SK-N-SH (cell line): Measurements from ENCODE around the gene OAF. TPM values are rescaled to one million over a fixed set of nuclear protein-coding genes. Genes with fewer than 3 reads are reported as not detected.
A peak's percentile ranks its signal among the peaks of the same experiment; 100 is the strongest.

ENCODE experiments used
- CTCF ChIA-PET: fragments of 300-600, 350-600 bp; formaldehyde crosslinking; extraction: SDS; loops from one replicate; lab custom pipeline; 2021; lab: Yijun Ruan, JAX
- POLR2A ChIA-PET: fragments of 350-600 bp; sonication (Branson Sonifier 250); formaldehyde crosslinking; extraction: SDS; loops from one replicate; lab custom pipeline; 2020; ENCODE audit warnings: antibody characterized with exemption, inconsistent platforms; lab: Yijun Ruan, JAX
- DNase-seq: peaks from one replicate; pipeline ENCODE4 v3.0.0; 2012
- H2AFZ ChIP-seq: fragments of 200-600 bp; sonication (generic); 2 replicates; pipeline ENCODE4 v1.8.1; 2016; ENCODE audit warnings: antibody characterized with exemption, mild to moderate bottlenecking, low read depth
- H3F3A ChIP-seq: fragments of 200-600 bp; sonication (generic); replicated peaks from 2 replicates; pipeline ENCODE3; 2016; ENCODE audit warnings: antibody characterized with exemption, mild to moderate bottlenecking; ENCODE audit not compliant: insufficient read depth
- H3K27ac ChIP-seq, 2 experiments: fragments of 200-500 bp in 1 of 2; fragments of 200-600 bp in 1 of 2; sonication (Bioruptor generic) in 1 of 2; sonication (generic), shearing (Covaris generic) in 1 of 2; 2 replicates each; pipeline versions ENCODE4 v1.5.1 to v1.6.1; 2014 to 2016; ENCODE audit warnings: low read depth in 2 of 2, inconsistent platforms in 1 of 2, low read length in 1 of 2, mild to moderate bottlenecking in 1 of 2, mixed read lengths in 1 of 2
- H3K27me3 ChIP-seq: fragments of 200-600 bp; sonication (generic), shearing (Covaris generic); 2 replicates; pipeline ENCODE4 v1.6.1; 2016; ENCODE audit warnings: mixed run types; ENCODE audit not compliant: insufficient read depth
- H3K36me3 ChIP-seq, 2 experiments: fragments of 200-500 bp in 1 of 2; fragments of 200-600 bp in 1 of 2; sonication (Bioruptor generic) in 1 of 2; sonication (generic) in 1 of 2; replicated peaks in 1 of 2; 2 replicates each; pipeline versions ENCODE3 to v1.5.1; 2014 to 2016; ENCODE audit warnings: low read length in 1 of 2, mild to moderate bottlenecking in 1 of 2; ENCODE audit not compliant: insufficient read depth in 2 of 2, control insufficient read depth in 1 of 2
- H3K4me1 ChIP-seq, 2 experiments: fragments of 200-500 bp in 1 of 2; fragments of 200-600 bp in 1 of 2; sonication (Bioruptor generic) in 1 of 2; sonication (generic), shearing (Covaris generic) in 1 of 2; 2 replicates each; pipeline versions ENCODE4 v1.5.1 to v1.6.1; 2014 to 2016; ENCODE audit warnings: low read depth in 1 of 2, low read length in 1 of 2, mixed run types in 1 of 2; ENCODE audit not compliant: insufficient read depth in 2 of 2, control insufficient read depth in 1 of 2
- H3K4me2 ChIP-seq: fragments of 200-600 bp; sonication (generic), shearing (Covaris generic); 2 replicates; pipeline ENCODE4 v1.6.1; 2017; ENCODE audit warnings: mixed run types
- H3K4me3 ChIP-seq, 2 experiments: fragments of 200-500 bp in 1 of 2; fragments of 200-600 bp in 1 of 2; sonication (Bioruptor generic) in 1 of 2; sonication (generic), shearing (Covaris generic) in 1 of 2; 2 replicates each; pipeline versions ENCODE4 v1.5.1 to v1.8.1; 2014 to 2016; ENCODE audit warnings: low read depth in 2 of 2, inconsistent platforms in 1 of 2, low read length in 1 of 2, mild to moderate bottlenecking in 1 of 2, mixed read lengths in 1 of 2, moderate library complexity in 1 of 2
- H3K79me2 ChIP-seq: fragments of 200-600 bp; sonication (generic); 2 replicates; pipeline ENCODE4 v1.8.1; 2017; ENCODE audit warnings: mild to moderate bottlenecking; ENCODE audit not compliant: insufficient read depth
- H3K9ac ChIP-seq: fragments of 200-600 bp; sonication (generic); 2 replicates; pipeline ENCODE4 v1.6.1; 2017; ENCODE audit warnings: mixed run types
- H3K9me2 ChIP-seq: fragments of 200-600 bp; sonication (generic); 2 replicates; pipeline ENCODE4 v1.6.1; 2017; ENCODE audit warnings: mixed run types
- H3K9me3 ChIP-seq: fragments of 200-600 bp; sonication (generic); 2 replicates; pipeline ENCODE4 v1.6.1; 2017; ENCODE audit warnings: mixed run types, mild to moderate bottlenecking, moderate library complexity
- H4K20me1 ChIP-seq: fragments of 200-600 bp; sonication (generic); 2 replicates; pipeline ENCODE4 v1.6.1; 2017; ENCODE audit warnings: mild to moderate bottlenecking, mixed run types; ENCODE audit not compliant: insufficient read depth
- CHD2 ChIP-seq: fragments of 150-350 bp; IDR thresholded peaks from 2 replicates; pipeline ENCODE4 v1.6.1; 2018; ENCODE audit warnings: low read length; ENCODE audit not compliant: partially characterized antibody
- ELF1 ChIP-seq: IDR thresholded peaks from 2 replicates; pipeline ENCODE4 v1.4.0; 2012
- EP300 ChIP-seq, 2 experiments: IDR thresholded peaks; 2 replicates each; pipeline versions ENCODE4 v1.4.0 to v1.6.1; 2012; ENCODE audit warnings: borderline replicate concordance in 1 of 2, low read depth in 1 of 2, low read length in 1 of 2
- FOXM1 ChIP-seq: IDR thresholded peaks from 2 replicates; pipeline ENCODE4 v1.4.0; 2012; ENCODE audit warnings: low read depth, mild to moderate bottlenecking
- GATA2 ChIP-seq: sonication (generic); formaldehyde crosslinking; IDR thresholded peaks from 2 replicates; pipeline ENCODE4 v1.5.0; 2020; ENCODE audit warnings: mild to moderate bottlenecking, missing genetic modification reagents
- JUND ChIP-seq: IDR thresholded peaks from 2 replicates; pipeline ENCODE4 v1.4.0; 2012
- MXI1 ChIP-seq: IDR thresholded peaks from 2 replicates; pipeline ENCODE4 v1.6.1; 2012; ENCODE audit warnings: mild to moderate bottlenecking, low read depth, low read length, improper control_type of control experiment
- NFIC ChIP-seq: IDR thresholded peaks from 2 replicates; pipeline ENCODE4 v1.4.0; 2012; ENCODE audit warnings: borderline replicate concordance
- RCOR1 ChIP-seq: fragments of 150-350 bp; IDR thresholded peaks from 2 replicates; pipeline ENCODE4 v1.6.1; 2017; ENCODE audit warnings: antibody characterized with exemption, low read length
- RFX5 ChIP-seq: IDR thresholded peaks from 2 replicates; pipeline ENCODE4 v1.6.1; 2012; ENCODE audit warnings: mild to moderate bottlenecking, improper control_type of control experiment, low read length
- TCF12 ChIP-seq: IDR thresholded peaks from 2 replicates; pipeline ENCODE4 v1.4.0; 2012
- TEAD4 ChIP-seq: IDR thresholded peaks from 2 replicates; pipeline ENCODE4 v1.4.0; 2012; ENCODE audit warnings: mild to moderate bottlenecking, borderline replicate concordance; ENCODE audit not compliant: insufficient read depth
- WGBS: methylation state at CpG from one replicate; pipeline ENCODE4 v1.1.6; 2017; ENCODE audit warnings: low lambda C conversion rate; 5-methylcytosine and 5-hydroxymethylcytosine counted together
- polyA plus RNA-seq, 3 experiments: library from polyadenylated mRNA; depleted of rRNA; stranded (reverse); fragments of >200 nt; gene quantifications; 2 replicates each; pipeline ENCODE4 v1.2.3, GENCODE V29; 2012
- TF ChIP-seq, protein P1 (sequence below): fragments of 150-350 bp; IDR thresholded peaks from 2 replicates; pipeline ENCODE4 v1.6.1; 2017; ENCODE audit warnings: antibody characterized with exemption, low read length, low read depth, borderline replicate concordance
- TF ChIP-seq, protein P2 (sequence below): IDR thresholded peaks from 2 replicates; pipeline ENCODE4; 2012

OAF gene
- polyA plus RNA-seq, 1 of the 3 experiments (the other 2 are of a cell fraction) = 28.0 TPM

DNA sequence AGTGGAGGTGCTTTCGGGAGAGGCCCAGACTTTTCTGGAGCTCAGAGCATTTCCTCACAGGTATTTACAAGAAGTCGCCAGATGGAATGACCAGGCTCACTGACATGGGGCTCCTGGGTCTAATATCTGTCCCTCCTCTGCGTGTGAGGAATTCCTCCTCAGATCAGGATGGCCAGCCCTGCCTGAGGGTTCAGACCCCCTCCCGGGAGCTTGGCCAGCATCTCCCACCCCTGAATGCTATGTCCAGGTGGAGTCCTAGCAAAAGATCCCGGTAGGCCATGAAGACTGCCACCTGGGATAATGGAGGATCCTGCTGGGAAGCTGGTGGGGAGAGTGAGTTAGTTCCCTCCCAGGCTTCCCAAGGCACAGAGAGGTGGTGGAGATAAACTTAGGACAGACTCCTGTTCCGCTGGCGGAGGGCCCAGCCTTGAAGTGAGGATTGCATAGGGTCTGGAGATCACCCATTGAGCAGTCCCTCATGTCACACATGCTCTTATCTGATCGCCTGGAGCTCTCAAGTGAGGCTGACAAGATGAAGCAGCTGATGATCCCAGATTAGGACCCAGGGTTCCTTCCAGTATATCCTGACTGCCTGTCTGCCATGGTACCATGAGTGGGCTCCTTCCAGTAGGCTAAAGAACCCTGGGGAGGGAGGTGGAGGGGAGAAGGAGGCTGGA is 5.7 kb downstream of the OAF start:
- TF ChIP-seq, protein P1, sequence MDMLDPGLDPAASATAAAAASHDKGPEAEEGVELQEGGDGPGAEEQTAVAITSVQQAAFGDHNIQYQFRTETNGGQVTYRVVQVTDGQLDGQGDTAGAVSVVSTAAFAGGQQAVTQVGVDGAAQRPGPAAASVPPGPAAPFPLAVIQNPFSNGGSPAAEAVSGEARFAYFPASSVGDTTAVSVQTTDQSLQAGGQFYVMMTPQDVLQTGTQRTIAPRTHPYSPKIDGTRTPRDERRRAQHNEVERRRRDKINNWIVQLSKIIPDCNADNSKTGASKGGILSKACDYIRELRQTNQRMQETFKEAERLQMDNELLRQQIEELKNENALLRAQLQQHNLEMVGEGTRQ = no peak
- peak; percentile 66 for TF ChIP-seq GATA2 (CRISPR knock-in tag)
- no peak for TF ChIP-seq MXI1
- no peak for TF ChIP-seq EP300 (IDR thresholded peaks at IDR 0.05; ENCODE audit: borderline replicate concordance in 1 of 2, low read depth in 1 of 2, low read length in 1 of 2)
- TF ChIP-seq RCOR1 = peak; percentile 12; the same call in 1 of the 2 replicates
- Histone ChIP-seq H3K27ac (no peak overlapping the region), H3K36me3 (no peaks in the 10 kb centered on the region), H3K9me2 (no peaks in the 10 kb centered on the region), H3K27me3 (no peaks in the 10 kb centered on the region), H3K4me3 (no peak overlapping the region), H3K9me3 (no peaks in the 10 kb centered on the region), H3K9ac (no peak overlapping the region), H3K79me2 (no peaks in the 10 kb centered on the region), H4K20me1 (no peaks in the 10 kb centered on the region), H3F3A (no peaks in the 10 kb centered on the region), H2AFZ (no peak overlapping the region), H3K4me2 (no peak overlapping the region), H3K4me1 (peaks cover 0 to 52% of the 10 kb centered on the region in 2 experiments; a peak in 1 of 4 replicates)
- CTCF ChIA-PET = interaction anchor here (0.7 to 10.3 kb wide), 9 partner anchors 11 to 120 kb away, joined by 3 to 111 read pairs (median 5); partner anchors contain the start of gene ARHGEF12
- DNase-seq = peak; percentile 48
- POLR2A ChIA-PET = no interaction called here
- 96% methylated on average over 7 of the region's 8 CpGs for WGBS

DNA sequence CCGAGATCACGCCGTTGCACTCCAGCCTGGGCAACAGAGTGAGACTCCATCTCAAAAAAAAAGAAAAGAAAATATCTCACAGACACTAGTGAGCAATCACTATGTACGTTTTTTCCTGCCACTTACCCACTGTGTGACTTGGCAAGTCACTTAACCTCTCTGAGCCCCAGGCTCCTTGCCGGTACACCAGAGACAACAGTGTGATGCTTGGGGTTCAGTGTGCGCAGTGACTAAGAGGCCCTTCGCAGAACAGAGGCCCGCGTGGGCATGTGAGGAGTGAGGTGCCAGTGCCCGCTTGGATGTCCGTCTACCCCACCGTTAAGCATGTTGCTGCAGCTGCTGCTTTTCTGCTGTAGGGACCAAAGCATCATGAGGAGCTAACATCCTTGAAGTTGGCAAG is 6.7 kb downstream of the OAF start:
- Histone ChIP-seq H3K9me3 (no peaks in the 10 kb centered on the region), H3K36me3 (no peaks in the 10 kb centered on the region), H3K9me2 (no peaks in the 10 kb centered on the region), H3F3A (no peaks in the 10 kb centered on the region), H3K4me2 (no peak overlapping the region), H3K27ac (no peak overlapping the region), H3K9ac (no peak overlapping the region), H3K4me3 (no peak overlapping the region), H3K27me3 (no peaks in the 10 kb centered on the region), H3K79me2 (no peaks in the 10 kb centered on the region), H2AFZ (no peak overlapping the region), H3K4me1 (peaks cover 0 to 44% of the 10 kb centered on the region in 2 experiments; a peak in 1 of 4 replicates), H4K20me1 (no peaks in the 10 kb centered on the region)
- 96% methylated on average over 12 of the region's 12 CpGs for WGBS
- ChIA-PET POLR2A (no interaction called here), CTCF (interaction anchor here (0.7 to 10.3 kb wide), 4 partner anchors 10 to 82 kb away, joined by 3 to 111 read pairs (median 15); no protein-coding TSS in a partner anchor)
- TF ChIP-seq FOXM1 (no peak), NFIC (no peak), JUND (no peak), CHD2 (no peak), TCF12 (no peak), RFX5 (no peak), TEAD4 (no peak), ELF1 (no peak)
- TF ChIP-seq, protein P2, sequence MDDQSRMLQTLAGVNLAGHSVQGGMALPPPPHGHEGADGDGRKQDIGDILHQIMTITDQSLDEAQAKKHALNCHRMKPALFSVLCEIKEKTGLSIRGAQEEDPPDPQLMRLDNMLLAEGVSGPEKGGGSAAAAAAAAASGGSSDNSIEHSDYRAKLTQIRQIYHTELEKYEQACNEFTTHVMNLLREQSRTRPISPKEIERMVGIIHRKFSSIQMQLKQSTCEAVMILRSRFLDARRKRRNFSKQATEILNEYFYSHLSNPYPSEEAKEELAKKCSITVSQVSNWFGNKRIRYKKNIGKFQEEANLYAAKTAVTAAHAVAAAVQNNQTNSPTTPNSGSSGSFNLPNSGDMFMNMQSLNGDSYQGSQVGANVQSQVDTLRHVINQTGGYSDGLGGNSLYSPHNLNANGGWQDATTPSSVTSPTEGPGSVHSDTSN = no peak
- TF ChIP-seq, protein P1 = no peak
- DNase-seq = no peak
